Measurements from ENCODE around the gene DNHD1.

- no peak for TF ChIP-seq CTCF (IDR thresholded peaks at IDR 0.05; ENCODE audit: control extremely low read depth in 1 of 3, insufficient read depth in 1 of 3, low read depth in 1 of 3, low read length in 3 of 3)
- TF ChIP-seq CREB1 (IDR thresholded peaks at IDR 0.05): no peak
- TF ChIP-seq POLR2A (IDR thresholded peaks at IDR 0.05; ENCODE audit: control extremely low read depth in 1 of 2, low read depth in 2 of 2, low read length in 2 of 2): no peak
- no peak for TF ChIP-seq KDM1A (IDR thresholded peaks at IDR 0.05; ENCODE audit: borderline replicate concordance, low read length)
- TF ChIP-seq RAD21 (IDR thresholded peaks at IDR 0.05 in 1 of 2, conservative IDR thresholded peaks at IDR 0.05 in 1 of 2; ENCODE audit: low read depth in 2 of 2, low read length in 2 of 2): no peak
- no peak for TF ChIP-seq POLR2AphosphoS5 (IDR thresholded peaks at IDR 0.05; ENCODE audit: low read depth, low read length)
- no peak for TF ChIP-seq JUND (IDR thresholded peaks at IDR 0.05; ENCODE audit: low read length)
- TF ChIP-seq YY1 (IDR thresholded peaks at IDR 0.05; ENCODE audit: low read depth, low read length): no peak
- no peak for TF ChIP-seq CHD1 (IDR thresholded peaks at IDR 0.05; ENCODE audit: low read depth, low read length)
- no peak for TF ChIP-seq BCL11A (IDR thresholded peaks at IDR 0.05; ENCODE audit: low read depth in 2 of 2, low read length in 2 of 2)
- no peak for TF ChIP-seq RBBP5 (IDR thresholded peaks at IDR 0.05; ENCODE audit: borderline replicate concordance, low read depth, low read length)
- TF ChIP-seq EP300 (IDR thresholded peaks at IDR 0.05; ENCODE audit: borderline replicate concordance in 1 of 2, low read depth in 2 of 2, low read length in 2 of 2): no peak
- TF ChIP-seq ZNF274 (IDR thresholded peaks at IDR 0.05; ENCODE audit: borderline replicate concordance, extremely low read depth, low read length): no peak
- no peak for TF ChIP-seq FOSL1 (IDR thresholded peaks at IDR 0.05; ENCODE audit: insufficient read depth, low read depth, low read length)
Measured at GRCh38 chr11:6567371-6567745, 70.3 kb downstream of the DNHD1 start.

All from H1 (cell line).